Tibial artery (tissue), 4 donors: ENCODE data around the gene RNF4.
A peak's percentile ranks its signal among the peaks of the same experiment; 100 is the strongest.

Experiments used
- DNase-seq, 2 donors: peaks; one replicate each; pipeline ENCODE4 v3.0.0-alpha.2; 2019
- H3K27ac ChIP-seq, 2 donors: fragments of 200-600 bp; sonication (generic) in 1 of 2; 1 replicate in 1 of 2; 2 replicates in 1 of 2; pipeline ENCODE4 v1.5.1; 2018 to 2019; ENCODE audit warnings: mild to moderate bottlenecking in 1 of 2
- H3K27me3 ChIP-seq, 2 donors: fragments of 200-600 bp; sonication (generic) in 1 of 2; one replicate each; pipeline versions ENCODE4 v1.5.1 to v1.6.0; 2016 to 2019
- H3K36me3 ChIP-seq, 3 donors: fragments of 200-600 bp; sonication (generic) in 2 of 3; one replicate each; pipeline ENCODE4 v1.5.1; 2016 to 2019; ENCODE audit warnings: mild to moderate bottlenecking in 2 of 3
- H3K4me1 ChIP-seq, 4 donors: fragments of 200-600 bp; sonication (generic) in 2 of 4; 1 replicate in 3 of 4; 2 replicates in 1 of 4; pipeline ENCODE4 v1.5.1; 2016 to 2019
- H3K4me3 ChIP-seq, 2 donors: fragments of 200-600 bp; sonication (generic) in 1 of 2; 1 replicate in 1 of 2; 2 replicates in 1 of 2; pipeline ENCODE4 v1.5.1; 2018 to 2019; ENCODE audit warnings: mild to moderate bottlenecking in 2 of 2
- H3K9me3 ChIP-seq, 3 donors: fragments of 200-600 bp; sonication (generic) in 1 of 3; one replicate each; pipeline ENCODE4 v1.5.1; 2016 to 2019
- CTCF ChIP-seq, 2 experiments: fragments of 200-600 bp in 1 of 2; fragments of 450-650 bp in 1 of 2; IDR thresholded peaks; one replicate each; pipeline ENCODE4 v1.5.1; 2017 to 2019; ENCODE audit warnings: antibody characterized with exemption in 2 of 2, mild to moderate bottlenecking in 1 of 2, moderate library complexity in 1 of 2
- intact Hi-C: fragments of 100-400 bp; cut with DNase I; formaldehyde crosslinking; loops from one replicate; pipeline ENCODE4 v1.15.0; 2023; ENCODE audit warnings: low total_unique reads

The RNF4 gene

GRCh38 chr4:2458546-2459491, 10.1 kb upstream of the RNF4 start:
- H3K4me1 ChIP-seq: peaks cover 0 to 19% (median 11%) of the 10 kb centered on the region in 4 donors
- H3K36me3 ChIP-seq: no peaks in the 10 kb centered on the region
- H3K27ac ChIP-seq: no peak overlapping the region
- intact Hi-C loops: no loop called here
- no peak overlapping the region for H3K4me3 ChIP-seq
- no peak for TF ChIP-seq CTCF (IDR thresholded peaks at IDR 0.05)
- H3K27me3 ChIP-seq: peaks cover 0 to 26% of the 10 kb centered on the region in 2 donors
- H3K9me3 ChIP-seq: no peaks in the 10 kb centered on the region
- DNase-seq: no peak

GRCh38 chr4:2459589-2460349, 9.1 kb upstream of the RNF4 start:
- intact Hi-C loops: loop anchor here (5.0 kb wide), 3 partner anchors 42 to 242 kb away; partner anchors contain the start of genes CFAP99, HAUS3, POLN and ZFYVE28
- peaks cover 0 to 26% of the 10 kb centered on the region in 2 donors for H3K27me3 ChIP-seq
- no peak for DNase-seq
- no peak for TF ChIP-seq CTCF (IDR thresholded peaks at IDR 0.05)
- no peak overlapping the region for H3K27ac ChIP-seq
- H3K9me3 ChIP-seq: no peaks in the 10 kb centered on the region
- H3K4me3 ChIP-seq: no peak overlapping the region
- no peaks in the 10 kb centered on the region for H3K36me3 ChIP-seq
- H3K4me1 ChIP-seq: peaks cover 0 to 19% (median 11%) of the 10 kb centered on the region in 4 donors

GRCh38 chr4:2461246-2461960, 7.5 kb upstream of the RNF4 start:
- peaks cover 0 to 19% (median 11%) of the 10 kb centered on the region in 4 donors for H3K4me1 ChIP-seq
- H3K4me3 ChIP-seq: no peak overlapping the region
- no peaks in the 10 kb centered on the region for H3K9me3 ChIP-seq
- no peak for TF ChIP-seq CTCF (IDR thresholded peaks at IDR 0.05)
- H3K27me3 ChIP-seq: peaks cover 0 to 26% of the 10 kb centered on the region in 2 donors
- no peaks in the 10 kb centered on the region for H3K36me3 ChIP-seq
- intact Hi-C loops: loop anchor here (5.0 kb wide), 3 partner anchors 44 to 244 kb away; partner anchors contain the start of genes CFAP99, HAUS3, POLN and ZFYVE28
- DNase-seq: no peak
- H3K27ac ChIP-seq: no peak overlapping the region

GRCh38 chr4:2462218-2462991, 6.5 kb upstream of the RNF4 start:
- peak; percentile 58 to 62 for TF ChIP-seq CTCF (IDR thresholded peaks at IDR 0.05)
- intact Hi-C loops: loop anchor here (5.0 kb wide), 3 partner anchors 45 to 245 kb away; partner anchors contain the start of genes CFAP99, HAUS3, POLN and ZFYVE28
- Histone ChIP-seq H3K4me1 (peaks cover 0 to 19% (median 13%) of the 10 kb centered on the region in 4 donors), H3K36me3 (no peaks in the 10 kb centered on the region), H3K27me3 (peaks cover 0 to 21% of the 10 kb centered on the region in 2 donors), H3K4me3 (peak overlapping the region; percentile 53 to 62), H3K27ac (peak overlapping the region in 1 of 2 donors; percentile 47), H3K9me3 (no peaks in the 10 kb centered on the region)
- peak; percentile 42 to 75 for DNase-seq
